Thyroid gland (tissue), 4 donors: ENCODE data around the gene BCKDK. TPM values are rescaled to one million over a fixed set of nuclear protein-coding genes. Genes with fewer than 3 reads are reported as not detected.

Experiments
- DNase-seq, 2 donors: peaks; one replicate each; pipeline ENCODE4 v3.0.0-alpha.2; 2019
- H3K27ac ChIP-seq, 3 donors: fragments of 200-600 bp; sonication (generic); 1 replicate in 2 of 3; 2 replicates in 1 of 3; pipeline ENCODE4 v1.5.1; 2016 to 2019; ENCODE audit warnings: mild to moderate bottlenecking in 1 of 3, moderate library complexity in 1 of 3
- H3K27me3 ChIP-seq: fragments of 200-600 bp; sonication (generic); one replicate; pipeline ENCODE4 v1.5.1; 2019
- H3K36me3 ChIP-seq, 2 donors: fragments of 200-600 bp; sonication (generic); one replicate each; pipeline ENCODE4 v1.5.1; 2016 to 2019
- H3K4me1 ChIP-seq, 2 donors: fragments of 200-600 bp; sonication (generic); one replicate each; pipeline ENCODE4 v1.5.1; 2017 to 2019
- H3K4me3 ChIP-seq, 3 donors: fragments of 200-600 bp; sonication (generic); replicated peaks in 1 of 3; 1 replicate in 2 of 3; 2 replicates in 1 of 3; pipeline ENCODE4 v1.5.1; 2016; ENCODE audit warnings: mild to moderate bottlenecking in 1 of 3
- H3K9me3 ChIP-seq: fragments of 200-600 bp; sonication (generic); one replicate; pipeline ENCODE4 v1.5.1; 2017
- POLR2A ChIP-seq, 2 donors: fragments of 450-650 bp; IDR thresholded peaks; one replicate each; pipeline ENCODE4 v1.6.1; 2017; ENCODE audit warnings: antibody characterized with exemption in 2 of 2, mild to moderate bottlenecking in 2 of 2, moderate library complexity in 1 of 2
- WGBS, 2 donors: methylation state at CpG; one replicate each; pipeline ENCODE4 v1.1.5; 2017; 5-methylcytosine and 5-hydroxymethylcytosine counted together
- intact Hi-C: fragments of 100-400 bp; cut with DNase I; formaldehyde crosslinking; loops from one replicate; pipeline ENCODE4 v1.15.1; 2023
- total RNA-seq, 4 donors: library from RNA; depleted of rRNA; stranded (reverse); fragments of >200 nt; gene quantifications; one replicate each; pipeline ENCODE4 v1.2.3, GENCODE V29; 2016
- TF ChIP-seq, protein P1 (sequence below), 6 experiments: fragments of 200-600 bp in 3 of 6; fragments of 450-650 bp in 3 of 6; sonication (generic) in 3 of 6; IDR thresholded peaks; one replicate each; pipeline ENCODE4 v1.5.1; 2016 to 2019; ENCODE audit warnings: antibody characterized with exemption in 6 of 6, mild to moderate bottlenecking in 2 of 6, inconsistent platforms in 1 of 6, moderate library complexity in 1 of 6

Gene BCKDK
- total RNA-seq, 4 donors from 2014 or later = 30.1 to 52.0 (median 40.5) TPM

DNA sequence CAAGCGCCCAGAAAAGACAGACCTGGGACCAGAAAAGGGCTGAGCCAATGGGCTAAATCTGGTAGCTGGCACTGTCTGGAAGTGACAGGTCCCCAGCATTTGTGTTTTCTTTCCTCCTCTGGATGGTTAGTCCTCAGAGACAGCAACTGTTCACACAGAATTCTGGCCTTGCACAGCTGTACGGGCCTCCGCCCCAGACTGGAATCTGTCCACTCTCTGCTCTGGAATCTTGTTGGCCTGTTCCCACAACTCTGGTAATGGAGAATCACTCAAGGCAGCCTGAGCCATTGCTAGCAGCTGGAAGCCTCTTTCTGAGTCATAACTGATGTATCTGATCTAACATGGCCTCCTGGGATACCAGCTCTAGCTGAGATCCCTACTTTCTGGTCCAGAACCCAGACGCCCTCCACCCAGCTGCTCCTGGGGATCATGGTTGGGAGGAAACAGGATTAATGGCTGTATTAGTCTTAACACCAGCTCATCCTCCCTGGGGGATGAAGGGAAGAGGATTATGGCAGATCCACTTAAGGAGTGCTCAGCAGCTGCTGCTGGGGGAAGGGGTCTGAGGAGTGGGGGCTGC is 43.2 kb upstream of the BCKDK start:
- DNase-seq = no peak
- no peak overlapping the region for H3K27ac ChIP-seq

DNA sequence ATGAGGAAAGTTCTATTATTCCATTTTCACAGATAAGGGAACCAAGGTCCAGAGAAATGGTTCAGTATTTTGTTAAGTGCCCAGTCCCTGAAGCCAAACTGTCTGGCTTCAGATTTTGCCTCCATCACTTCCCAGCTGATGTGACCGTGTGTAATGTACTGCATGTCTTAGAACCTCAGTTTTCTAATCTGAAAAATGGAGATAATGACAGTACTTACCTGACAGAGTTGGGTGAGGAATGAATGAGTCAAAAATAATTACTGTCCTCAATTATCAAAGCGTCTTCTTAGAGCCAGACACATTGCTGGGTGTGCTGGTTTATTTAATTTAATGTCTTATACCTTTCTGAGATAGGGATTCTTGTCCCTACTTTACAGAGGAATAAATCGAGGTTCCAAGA is 40.8 kb upstream of the BCKDK start:
- intact Hi-C loops = no loop called here
- Histone ChIP-seq H3K4me1 (peaks cover 5 to 7% of the 10 kb centered on the region in 2 donors), H3K4me3 (no peak overlapping the region), H3K27me3 (no peaks in the 10 kb centered on the region), H3K27ac (no peak overlapping the region), H3K9me3 (no peaks in the 10 kb centered on the region), H3K36me3 (peaks cover 6 to 8% of the 10 kb centered on the region in 2 donors)
- DNase-seq = no peak
- TF ChIP-seq, protein P1, sequence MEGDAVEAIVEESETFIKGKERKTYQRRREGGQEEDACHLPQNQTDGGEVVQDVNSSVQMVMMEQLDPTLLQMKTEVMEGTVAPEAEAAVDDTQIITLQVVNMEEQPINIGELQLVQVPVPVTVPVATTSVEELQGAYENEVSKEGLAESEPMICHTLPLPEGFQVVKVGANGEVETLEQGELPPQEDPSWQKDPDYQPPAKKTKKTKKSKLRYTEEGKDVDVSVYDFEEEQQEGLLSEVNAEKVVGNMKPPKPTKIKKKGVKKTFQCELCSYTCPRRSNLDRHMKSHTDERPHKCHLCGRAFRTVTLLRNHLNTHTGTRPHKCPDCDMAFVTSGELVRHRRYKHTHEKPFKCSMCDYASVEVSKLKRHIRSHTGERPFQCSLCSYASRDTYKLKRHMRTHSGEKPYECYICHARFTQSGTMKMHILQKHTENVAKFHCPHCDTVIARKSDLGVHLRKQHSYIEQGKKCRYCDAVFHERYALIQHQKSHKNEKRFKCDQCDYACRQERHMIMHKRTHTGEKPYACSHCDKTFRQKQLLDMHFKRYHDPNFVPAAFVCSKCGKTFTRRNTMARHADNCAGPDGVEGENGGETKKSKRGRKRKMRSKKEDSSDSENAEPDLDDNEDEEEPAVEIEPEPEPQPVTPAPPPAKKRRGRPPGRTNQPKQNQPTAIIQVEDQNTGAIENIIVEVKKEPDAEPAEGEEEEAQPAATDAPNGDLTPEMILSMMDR (IDR thresholded peaks at IDR 0.05) = no peak
- no peak for TF ChIP-seq POLR2A (IDR thresholded peaks at IDR 0.05)
- 89 to 93% methylated on average over 3 of the region's 3 CpGs for WGBS, 2 donors

More for the DNA sequence above, 43.2 kb upstream of the BCKDK start:
- intact Hi-C loops = no loop called here
- no peak overlapping the region for H3K4me3 ChIP-seq
- WGBS, 2 donors = 72 to 80% methylated on average over 4 of the region's 4 CpGs
- H3K4me1 ChIP-seq = no peaks in the 10 kb centered on the region
- no peaks in the 10 kb centered on the region for H3K9me3 ChIP-seq
- H3K36me3 ChIP-seq = peaks cover 15 to 23% of the 10 kb centered on the region in 2 donors
- no peak for TF ChIP-seq POLR2A (IDR thresholded peaks at IDR 0.05)
- TF ChIP-seq, protein P1 (IDR thresholded peaks at IDR 0.05) = no peak
- H3K27me3 ChIP-seq = no peaks in the 10 kb centered on the region

DNA sequence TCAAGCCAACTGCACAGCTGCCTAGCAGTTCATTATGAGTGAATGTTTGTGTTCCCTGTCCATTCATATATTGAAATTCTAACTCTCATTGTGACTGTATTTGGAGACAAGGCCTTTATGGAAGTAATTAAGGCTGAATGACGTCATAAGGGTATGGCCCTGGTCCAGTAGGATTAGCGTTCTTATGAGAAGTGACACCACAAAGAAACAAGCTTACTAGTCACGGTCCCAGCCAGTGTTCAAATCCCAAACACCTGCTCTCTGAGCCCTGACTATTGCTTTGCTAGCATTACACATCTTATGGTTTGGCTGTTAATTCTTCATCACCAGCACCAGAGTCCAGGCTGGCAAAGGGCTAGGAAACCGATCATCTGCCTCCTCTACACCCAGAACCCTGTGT is 36.3 kb upstream of the BCKDK start:
- peaks cover 19 to 24% of the 10 kb centered on the region in 2 donors for H3K4me1 ChIP-seq
- peaks cover 2 to 6% of the 10 kb centered on the region in 2 donors for H3K36me3 ChIP-seq
- 45 to 46% methylated on average over 4 of the region's 4 CpGs for whole genome bisulfite sequencing, 2 donors
- no peaks in the 10 kb centered on the region for H3K9me3 ChIP-seq
- no peak overlapping the region for H3K4me3 ChIP-seq
- DNase-seq = no peak
- no peaks in the 10 kb centered on the region for H3K27me3 ChIP-seq
- intact Hi-C loops = no loop called here
- no peak for TF ChIP-seq POLR2A (IDR thresholded peaks at IDR 0.05)
- TF ChIP-seq, protein P1 (IDR thresholded peaks at IDR 0.05) = no peak
- H3K27ac ChIP-seq = no peak overlapping the region

DNA sequence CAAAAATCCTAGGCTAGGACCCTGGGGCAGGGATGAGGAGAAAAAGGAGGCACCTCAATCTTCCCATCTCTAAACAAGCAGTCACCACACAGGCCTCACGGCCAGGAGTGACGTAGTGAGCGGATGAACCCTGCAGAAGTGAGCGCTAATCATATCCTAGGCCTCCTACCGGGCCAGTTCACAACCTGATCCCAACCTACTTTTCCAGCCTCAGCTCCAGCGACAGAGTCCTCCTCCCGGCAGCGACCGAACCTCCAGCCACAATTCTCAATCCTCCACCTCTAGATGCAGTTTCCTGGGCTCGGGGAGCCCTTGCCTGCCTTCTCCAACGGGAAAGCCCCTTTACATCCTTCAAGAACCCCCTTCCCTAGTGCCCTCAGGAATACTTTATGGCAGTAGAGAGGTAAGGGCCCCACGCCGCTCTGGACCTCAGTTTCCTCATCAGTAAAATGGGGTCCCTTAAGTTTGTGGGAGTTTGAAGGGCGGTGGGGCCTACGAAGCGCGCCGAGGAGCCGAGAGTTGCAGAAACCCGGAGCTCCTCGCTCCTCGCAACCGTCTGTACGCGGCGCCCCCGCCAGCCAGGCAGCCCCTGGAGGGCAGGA is 35.5 kb upstream of the BCKDK start:
- peak overlapping the region in 2 of 3 donors; percentile 75 to 93 for H3K27ac ChIP-seq
- intact Hi-C loops = no loop called here
- 4 to 9% methylated on average over 11 to 22 of the region's 27 CpGs for WGBS, 2 donors

More for the DNA sequence above, 35.5 kb upstream of the BCKDK start:
- H3K27me3 ChIP-seq = no peaks in the 10 kb centered on the region
- H3K4me3 ChIP-seq = peak overlapping the region; percentile 89 to 95 (median 95)
- DNase-seq = no peak
- TF ChIP-seq, protein P1 (IDR thresholded peaks at IDR 0.05) = no peak
- no peak for TF ChIP-seq POLR2A (IDR thresholded peaks at IDR 0.05)
- H3K9me3 ChIP-seq = no peaks in the 10 kb centered on the region
- H3K36me3 ChIP-seq = peaks cover 10 to 13% of the 10 kb centered on the region in 2 donors
- peaks cover 19 to 24% of the 10 kb centered on the region in 2 donors for H3K4me1 ChIP-seq
